GM12878 (cell line): ENCODE results near the gene RAB12. TPM values are rescaled to one million over a fixed set of nuclear protein-coding genes. Genes with fewer than 3 reads are reported as not detected.

Source experiments
- ATAC-seq: fragments of 200-7000 bp; cut with Tn5 transposase; 3 replicates; pipeline ENCODE4 v1.9.1; 2020; ENCODE audit warnings: mild to moderate bottlenecking, moderate library complexity
- BruUV-seq: library from RNA; stranded (reverse); fragments of 400-500 nt; replicated peaks from 2 replicates; lab custom pipeline; 2021; lab: Mats Ljungman, UMichigan
- CTCF ChIA-PET: fragments of 300-600 bp; sonication (Branson Sonifier 250); formaldehyde crosslinking; extraction: SDS; loops from one replicate; lab custom pipeline; 2021; ENCODE audit warnings: inconsistent platforms; lab: Yijun Ruan, JAX
- POLR2A ChIA-PET: fragments of 350-600 bp; formaldehyde crosslinking; extraction: SDS; loops from one replicate; lab custom pipeline; 2021; ENCODE audit warnings: inconsistent platforms; lab: Charles Lee
- RAD21 ChIA-PET: fragments of 300-600 bp; sonication (Branson Sonifier 250); formaldehyde crosslinking; loops from one replicate; lab custom pipeline; 2023; ENCODE audit warnings: antibody characterized with exemption; ENCODE audit not compliant: unreplicated experiment; lab: Charles Lee
- SMC1A ChIA-PET: fragments of 300-600 bp; sonication (Branson Sonifier 250); formaldehyde crosslinking; loops from one replicate; lab custom pipeline; 2023; ENCODE audit not compliant: unreplicated experiment, uncharacterized antibody; lab: Charles Lee
- DNase-seq: peaks from one replicate; pipeline ENCODE4 v3.0.0-alpha.2; 2011; ENCODE audit warnings: low read depth, low spot score
- FAIRE-seq: peaks from 3 replicates; lab custom pipeline; 2011; peaks lifted over from hg19 to GRCh38; lab: Jason Lieb, UNC
- H2AFZ ChIP-seq: 2 replicates; pipeline ENCODE4 v1.6.0; 2011; ENCODE audit warnings: low read depth, low read length, control low read depth; ENCODE audit not compliant: control insufficient read depth
- H3K27ac ChIP-seq: 2 replicates; pipeline ENCODE4 v1.5.1; 2011; ENCODE audit warnings: control low read depth; ENCODE audit not compliant: control insufficient read depth, insufficient read depth
- H3K27me3 ChIP-seq, 2 experiments: replicated peaks in 1 of 2; 2 replicates each; pipeline versions ENCODE4 v1.6.0 to v1.6.1; 2011; ENCODE audit warnings: low read length in 1 of 2; ENCODE audit not compliant: control insufficient read depth in 2 of 2, insufficient read depth in 2 of 2
- H3K36me3 ChIP-seq, 2 experiments: 2 replicates each; pipeline ENCODE4 v1.5.1; 2011; ENCODE audit warnings: low read length in 1 of 2; ENCODE audit not compliant: control insufficient read depth in 2 of 2, insufficient read depth in 2 of 2
- H3K4me1 ChIP-seq: 2 replicates; pipeline ENCODE4 v1.6.1; 2011; ENCODE audit warnings: mild to moderate bottlenecking, low read length, moderate library complexity, mixed read lengths; ENCODE audit not compliant: control insufficient read depth, insufficient read depth
- H3K4me2 ChIP-seq: 2 replicates; pipeline ENCODE4 v1.6.0; 2011; ENCODE audit warnings: control low read depth; ENCODE audit not compliant: control insufficient read depth, insufficient read depth
- H3K4me3 ChIP-seq: fragments of 200-600 bp; sonication (generic); 2 replicates; pipeline ENCODE4 v1.5.1; 2016
- H3K79me2 ChIP-seq: 2 replicates; pipeline ENCODE4 v1.6.0; 2011; ENCODE audit warnings: low read length; ENCODE audit not compliant: control insufficient read depth, insufficient read depth
- H3K9ac ChIP-seq: 2 replicates; pipeline ENCODE4 v1.8.0; 2011; ENCODE audit warnings: low read length, control low read depth, mixed read lengths; ENCODE audit not compliant: control insufficient read depth, insufficient read depth
- H3K9me3 ChIP-seq: replicated peaks from 3 replicates; pipeline ENCODE4 v1.5.1; 2011; ENCODE audit warnings: mild to moderate bottlenecking, low read length; ENCODE audit not compliant: control insufficient read depth, insufficient read depth
- H4K20me1 ChIP-seq: 2 replicates; pipeline ENCODE4 v1.6.0; 2011; ENCODE audit not compliant: control insufficient read depth, insufficient read depth
- BMI1 ChIP-seq: fragments of 450-650 bp; IDR thresholded peaks from 2 replicates; pipeline ENCODE4 v1.6.1; 2016; ENCODE audit warnings: mild to moderate bottlenecking, moderate library complexity, borderline replicate concordance
- CBFB ChIP-seq: IDR thresholded peaks from 2 replicates; pipeline ENCODE4 v1.6.1; 2016; ENCODE audit warnings: antibody characterized with exemption, low read depth
- CREB1 ChIP-seq: IDR thresholded peaks from 2 replicates; pipeline ENCODE4 v1.6.1; 2012; ENCODE audit warnings: low read depth, mild to moderate bottlenecking, inconsistent platforms
- EZH2 ChIP-seq: IDR thresholded peaks from 2 replicates; pipeline ENCODE4 v1.6.1; 2012; ENCODE audit warnings: low read depth, mild to moderate bottlenecking, control low read depth, inconsistent platforms, low read length, borderline replicate concordance; ENCODE audit not compliant: control insufficient read depth
- FOXK2 ChIP-seq: fragments of 450-650 bp; IDR thresholded peaks from 2 replicates; pipeline ENCODE4 v1.6.1; 2017; ENCODE audit warnings: mild to moderate bottlenecking, moderate library complexity
- NR2F1 ChIP-seq: fragments of 450-650 bp; conservative IDR thresholded peaks from 2 replicates; pipeline ENCODE4 v1.6.1; 2017; ENCODE audit warnings: mild to moderate bottlenecking
- NRF1 ChIP-seq: conservative IDR thresholded peaks from 2 replicates; pipeline ENCODE4 v1.6.1; 2011; ENCODE audit warnings: mild to moderate bottlenecking, low read depth, low read length, improper control_type of control experiment
- POLR2AphosphoS2 ChIP-seq: IDR thresholded peaks from 2 replicates; pipeline ENCODE4 v1.6.1; 2011; ENCODE audit warnings: low read depth, mild to moderate bottlenecking, low read length, improper control_type of control experiment, moderate library complexity
- YY1 ChIP-seq: IDR thresholded peaks from 2 replicates; pipeline ENCODE4 v1.6.1; 2011; ENCODE audit warnings: low read depth, mild to moderate bottlenecking, low read length
- ZBED1 ChIP-seq: IDR thresholded peaks from 2 replicates; pipeline ENCODE4 v1.6.1; 2016; ENCODE audit warnings: borderline replicate concordance
- WGBS: methylation state at CpG from one replicate; pipeline ENCODE4 v1.1.6; 2016; ENCODE audit warnings: low lambda C conversion rate; ENCODE audit not compliant: insufficient replicate concordance, insufficient coverage; ENCODE audit errors: missing lambda C conversion rate; 5-methylcytosine and 5-hydroxymethylcytosine counted together
- in situ Hi-C: fragments of 300-500 bp; cut with MboI; formaldehyde crosslinking; loops from 9 replicates; pipeline ENCODE4 v1.14.3; 2018; ENCODE audit warnings: mixed read lengths
- intact Hi-C: fragments of 100-400 bp; cut with micrococcal nuclease; formaldehyde crosslinking; loops from one replicate; pipeline ENCODE4 v1.14.2; 2022; ENCODE audit not compliant: unreplicated experiment
- polyA plus RNA-seq, 11 experiments: library from polyadenylated mRNA; depleted of rRNA in 4 of 11; unstranded in 6 of 11; stranded (reverse) in 5 of 11; fragments of >200 nt; fragmentation: Nextera tagmentation in 4 of 11; fragmentation: Illumina TruSeq in 1 of 11; extraction: Ambion mirVana in 4 of 11; extraction: Trizol in 1 of 11; gene quantifications; 1 replicate in 1 of 11; 2 replicates in 10 of 11; pipeline versions ENCODE4 v1.2.1 to v1.2.3, GENCODE V29; 2011 to 2016; ENCODE audit warnings: inconsistent platforms in 2 of 11, missing spikeins in 2 of 11, low read depth in 1 of 11
- total RNA-seq, 4 experiments: library from RNA; depleted of rRNA in 3 of 4; stranded (reverse); fragments of >200 nt in 3 of 4; fragmentation: Illumina TruSeq in 1 of 4; extraction: Trizol in 1 of 4; gene quantifications; 2 replicates each; pipeline versions ENCODE4 v1.2.1 to v1.2.3, GENCODE V29; 2013 to 2021
- TF ChIP-seq, protein P1 (sequence below): IDR thresholded peaks from 2 replicates; pipeline ENCODE4 v1.6.1; 2012; ENCODE audit warnings: low read depth, low read length, improper control_type of control experiment
- TF ChIP-seq, protein P2 (sequence below): IDR thresholded peaks from 2 replicates; pipeline ENCODE4 v1.6.1; 2011; ENCODE audit warnings: borderline replicate concordance, low read depth, mild to moderate bottlenecking, moderate library complexity, low read length; ENCODE audit not compliant: insufficient read depth, poor library complexity, severe bottlenecking
- TF ChIP-seq, protein P3 (sequence below): fragments of 450-650 bp; IDR thresholded peaks from 2 replicates; pipeline ENCODE4 v1.6.1; 2017; ENCODE audit warnings: low read depth, mild to moderate bottlenecking, moderate library complexity
- TF ChIP-seq, protein P4 (sequence below): fragments of 450-650 bp; IDR thresholded peaks from 2 replicates; pipeline ENCODE4 v1.6.1; 2017; ENCODE audit warnings: mild to moderate bottlenecking, moderate library complexity

RAB12 gene
- total and polyA plus RNA-seq, 10 of the 15 experiments (the other 5 are each of a cell fraction or from before 2014, with no cell fraction given), result 0.71 to 29.8 (median 14.0) TPM

- TF ChIP-seq POLR2AphosphoS2 (no peak), BMI1 (no peak), CREB1 (no peak), NRF1 (no peak)
- TF ChIP-seq, protein P1, sequence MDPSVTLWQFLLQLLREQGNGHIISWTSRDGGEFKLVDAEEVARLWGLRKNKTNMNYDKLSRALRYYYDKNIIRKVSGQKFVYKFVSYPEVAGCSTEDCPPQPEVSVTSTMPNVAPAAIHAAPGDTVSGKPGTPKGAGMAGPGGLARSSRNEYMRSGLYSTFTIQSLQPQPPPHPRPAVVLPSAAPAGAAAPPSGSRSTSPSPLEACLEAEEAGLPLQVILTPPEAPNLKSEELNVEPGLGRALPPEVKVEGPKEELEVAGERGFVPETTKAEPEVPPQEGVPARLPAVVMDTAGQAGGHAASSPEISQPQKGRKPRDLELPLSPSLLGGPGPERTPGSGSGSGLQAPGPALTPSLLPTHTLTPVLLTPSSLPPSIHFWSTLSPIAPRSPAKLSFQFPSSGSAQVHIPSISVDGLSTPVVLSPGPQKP, result no peak
These were observed 50.5 kb downstream of the RAB12 start (continued) for GRCh38 chr18:8659609-8660242.

GRCh38 chr18:8660316-8660715 lies 51.1 kb downstream of the RAB12 start:
- in situ Hi-C loops, result no loop called here
- no peak for DNase-seq
- H2AFZ ChIP-seq, result no peak overlapping the region
- no peak for TF ChIP-seq FOXK2
- no peak for TF ChIP-seq CBFB
- TF ChIP-seq YY1, result no peak
- no peak for TF ChIP-seq EZH2
- TF ChIP-seq, protein P2, sequence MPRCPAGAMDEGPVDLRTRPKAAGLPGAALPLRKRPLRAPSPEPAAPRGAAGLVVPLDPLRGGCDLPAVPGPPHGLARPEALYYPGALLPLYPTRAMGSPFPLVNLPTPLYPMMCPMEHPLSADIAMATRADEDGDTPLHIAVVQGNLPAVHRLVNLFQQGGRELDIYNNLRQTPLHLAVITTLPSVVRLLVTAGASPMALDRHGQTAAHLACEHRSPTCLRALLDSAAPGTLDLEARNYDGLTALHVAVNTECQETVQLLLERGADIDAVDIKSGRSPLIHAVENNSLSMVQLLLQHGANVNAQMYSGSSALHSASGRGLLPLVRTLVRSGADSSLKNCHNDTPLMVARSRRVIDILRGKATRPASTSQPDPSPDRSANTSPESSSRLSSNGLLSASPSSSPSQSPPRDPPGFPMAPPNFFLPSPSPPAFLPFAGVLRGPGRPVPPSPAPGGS, result no peak
- TF ChIP-seq, protein P3, sequence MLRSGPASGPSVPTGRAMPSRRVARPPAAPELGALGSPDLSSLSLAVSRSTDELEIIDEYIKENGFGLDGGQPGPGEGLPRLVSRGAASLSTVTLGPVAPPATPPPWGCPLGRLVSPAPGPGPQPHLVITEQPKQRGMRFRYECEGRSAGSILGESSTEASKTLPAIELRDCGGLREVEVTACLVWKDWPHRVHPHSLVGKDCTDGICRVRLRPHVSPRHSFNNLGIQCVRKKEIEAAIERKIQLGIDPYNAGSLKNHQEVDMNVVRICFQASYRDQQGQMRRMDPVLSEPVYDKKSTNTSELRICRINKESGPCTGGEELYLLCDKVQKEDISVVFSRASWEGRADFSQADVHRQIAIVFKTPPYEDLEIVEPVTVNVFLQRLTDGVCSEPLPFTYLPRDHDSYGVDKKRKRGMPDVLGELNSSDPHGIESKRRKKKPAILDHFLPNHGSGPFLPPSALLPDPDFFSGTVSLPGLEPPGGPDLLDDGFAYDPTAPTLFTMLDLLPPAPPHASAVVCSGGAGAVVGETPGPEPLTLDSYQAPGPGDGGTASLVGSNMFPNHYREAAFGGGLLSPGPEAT, result no peak
- no peak for TF ChIP-seq ZBED1
- no peak for TF ChIP-seq NR2F1
- TF ChIP-seq, protein P4, sequence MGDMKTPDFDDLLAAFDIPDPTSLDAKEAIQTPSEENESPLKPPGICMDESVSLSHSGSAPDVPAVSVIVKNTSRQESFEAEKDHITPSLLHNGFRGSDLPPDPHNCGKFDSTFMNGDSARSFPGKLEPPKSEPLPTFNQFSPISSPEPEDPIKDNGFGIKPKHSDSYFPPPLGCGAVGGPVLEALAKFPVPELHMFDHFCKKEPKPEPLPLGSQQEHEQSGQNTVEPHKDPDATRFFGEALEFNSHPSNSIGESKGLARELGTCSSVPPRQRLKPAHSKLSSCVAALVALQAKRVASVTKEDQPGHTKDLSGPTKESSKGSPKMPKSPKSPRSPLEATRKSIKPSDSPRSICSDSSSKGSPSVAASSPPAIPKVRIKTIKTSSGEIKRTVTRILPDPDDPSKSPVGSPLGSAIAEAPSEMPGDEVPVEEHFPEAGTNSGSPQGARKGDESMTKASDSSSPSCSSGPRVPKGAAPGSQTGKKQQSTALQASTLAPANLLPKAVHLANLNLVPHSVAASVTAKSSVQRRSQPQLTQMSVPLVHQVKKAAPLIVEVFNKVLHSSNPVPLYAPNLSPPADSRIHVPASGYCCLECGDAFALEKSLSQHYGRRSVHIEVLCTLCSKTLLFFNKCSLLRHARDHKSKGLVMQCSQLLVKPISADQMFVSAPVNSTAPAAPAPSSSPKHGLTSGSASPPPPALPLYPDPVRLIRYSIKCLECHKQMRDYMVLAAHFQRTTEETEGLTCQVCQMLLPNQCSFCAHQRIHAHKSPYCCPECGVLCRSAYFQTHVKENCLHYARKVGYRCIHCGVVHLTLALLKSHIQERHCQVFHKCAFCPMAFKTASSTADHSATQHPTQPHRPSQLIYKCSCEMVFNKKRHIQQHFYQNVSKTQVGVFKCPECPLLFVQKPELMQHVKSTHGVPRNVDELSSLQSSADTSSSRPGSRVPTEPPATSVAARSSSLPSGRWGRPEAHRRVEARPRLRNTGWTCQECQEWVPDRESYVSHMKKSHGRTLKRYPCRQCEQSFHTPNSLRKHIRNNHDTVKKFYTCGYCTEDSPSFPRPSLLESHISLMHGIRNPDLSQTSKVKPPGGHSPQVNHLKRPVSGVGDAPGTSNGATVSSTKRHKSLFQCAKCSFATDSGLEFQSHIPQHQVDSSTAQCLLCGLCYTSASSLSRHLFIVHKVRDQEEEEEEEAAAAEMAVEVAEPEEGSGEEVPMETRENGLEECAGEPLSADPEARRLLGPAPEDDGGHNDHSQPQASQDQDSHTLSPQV, result no peak

More at GRCh38 chr18:8660316-8660715, 51.1 kb downstream of the RAB12 start:
- no peak overlapping the region for H3K4me3 ChIP-seq
- no peaks in the 10 kb centered on the region for H4K20me1 ChIP-seq
- RAD21 ChIA-PET, result no interaction called here
- SMC1A ChIA-PET, result interaction anchor here (0.6 to 2.4 kb wide), 4 partner anchors 327 to 807 kb away, joined by 3 to 9 read pairs (median 3); no protein-coding TSS in a partner anchor
- H3K79me2 ChIP-seq, result no peaks in the 10 kb centered on the region
- ATAC-seq (no peak), FAIRE-seq (no peak)
- no peaks in the 10 kb centered on the region; the same call in 2 of the 3 replicates for H3K9me3 ChIP-seq
- H3K4me2 ChIP-seq, result no peak overlapping the region
- no peaks in the 10 kb centered on the region; a peak in 1 of 4 replicates for H3K27me3 ChIP-seq
- 59% methylated on average over 5 of the region's 5 CpGs for WGBS
- BruUV-seq, result no TSS peak
- POLR2A ChIA-PET, result no interaction called here
- H3K4me1 ChIP-seq, result no peaks in the 10 kb centered on the region
- no peak overlapping the region for H3K9ac ChIP-seq
- no peak overlapping the region for H3K27ac ChIP-seq
- no peaks in the 10 kb centered on the region for H3K36me3 ChIP-seq
- intact Hi-C loops, result no loop called here
- CTCF ChIA-PET, result interaction anchor here (1.0 to 3.2 kb wide), 5 partner anchors 36 to 857 kb away, joined by 4 to 13 read pairs (median 7); no protein-coding TSS in a partner anchor
